ENCODE data around the gene NOC3L. TPM values are rescaled to one million over a fixed set of nuclear protein-coding genes. Genes with fewer than 3 reads are reported as not detected.
A peak's percentile ranks its signal among the peaks of the same experiment; 100 is the strongest.
"Not testable (repeated sequence)": the region's sequence is repeated elsewhere in the genome, so short reads cannot be mapped to it uniquely, and the experiment has no call there.

The NOC3L gene, protein sequence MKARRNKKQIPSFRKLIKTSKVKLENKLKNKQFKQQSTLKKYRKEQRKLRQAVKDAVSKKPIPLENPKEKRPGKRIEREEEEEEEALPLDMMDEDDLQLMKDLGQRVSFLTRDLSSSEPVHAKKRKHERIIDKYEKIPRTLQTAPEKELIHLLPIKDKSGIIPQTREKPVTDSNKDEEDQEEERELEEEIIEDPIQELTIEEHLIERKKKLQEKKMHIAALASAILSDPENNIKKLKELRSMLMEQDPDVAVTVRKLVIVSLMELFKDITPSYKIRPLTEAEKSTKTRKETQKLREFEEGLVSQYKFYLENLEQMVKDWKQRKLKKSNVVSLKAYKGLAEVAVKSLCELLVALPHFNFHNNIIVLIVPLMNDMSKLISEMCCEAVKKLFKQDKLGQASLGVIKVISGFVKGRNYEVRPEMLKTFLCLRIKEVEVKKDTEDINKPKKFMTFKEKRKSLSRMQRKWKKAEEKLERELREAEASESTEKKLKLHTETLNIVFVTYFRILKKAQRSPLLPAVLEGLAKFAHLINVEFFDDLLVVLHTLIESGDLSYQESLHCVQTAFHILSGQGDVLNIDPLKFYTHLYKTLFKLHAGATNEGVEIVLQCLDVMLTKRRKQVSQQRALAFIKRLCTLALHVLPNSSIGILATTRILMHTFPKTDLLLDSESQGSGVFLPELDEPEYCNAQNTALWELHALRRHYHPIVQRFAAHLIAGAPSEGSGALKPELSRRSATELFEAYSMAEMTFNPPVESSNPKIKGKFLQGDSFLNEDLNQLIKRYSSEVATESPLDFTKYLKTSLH
- total RNA-seq = 27.5 TPM

DNA sequence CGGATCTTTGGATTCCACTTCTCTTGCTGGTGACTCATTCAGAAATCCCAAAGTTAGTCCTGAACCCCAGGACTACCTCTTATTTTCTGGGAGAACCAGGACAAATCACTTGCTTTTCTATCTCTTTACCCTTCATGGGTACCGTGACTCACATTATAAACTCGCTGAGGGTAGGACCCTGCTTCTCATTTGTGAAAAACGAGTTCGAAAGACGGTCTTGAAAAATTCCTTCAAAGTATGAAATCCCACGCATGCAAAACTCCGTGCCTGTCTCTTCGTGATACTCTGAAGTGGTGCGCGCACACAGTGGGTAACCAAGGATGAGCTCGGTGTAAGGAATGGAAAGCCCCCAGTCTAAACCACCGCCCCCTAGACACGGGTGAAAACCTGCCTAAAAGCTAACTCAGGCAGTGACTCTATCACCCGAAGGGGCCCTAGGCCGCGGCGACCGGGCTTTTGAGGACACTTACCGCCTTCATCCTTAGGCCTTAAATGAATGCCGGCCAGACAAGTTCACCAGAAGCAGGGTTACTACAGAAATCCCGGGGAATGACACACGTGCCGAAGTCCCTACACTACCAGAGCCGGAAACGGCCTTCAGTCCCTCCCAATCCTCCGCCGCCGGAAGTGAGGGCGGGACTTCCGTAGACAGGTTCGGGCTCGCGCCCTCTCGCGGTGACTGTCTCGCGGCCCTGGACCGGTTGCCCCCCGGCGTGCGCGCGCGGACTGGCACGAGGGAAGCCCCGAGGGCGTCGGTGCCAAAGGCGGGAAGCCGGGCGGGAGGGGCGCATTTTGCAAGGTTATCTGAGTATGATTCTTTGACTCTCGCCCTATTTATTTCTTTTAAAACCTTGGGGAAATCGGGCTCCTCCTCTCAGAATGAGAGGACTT, at the start of gene NOC3L:
Gene NOC3L, minus strand, starts transcription at position 580 of the 891 bp plus-strand sequence. Its CDS starts 101 bp downstream, at position 479.
- peak; percentile 91 for DNase-seq

DNA sequence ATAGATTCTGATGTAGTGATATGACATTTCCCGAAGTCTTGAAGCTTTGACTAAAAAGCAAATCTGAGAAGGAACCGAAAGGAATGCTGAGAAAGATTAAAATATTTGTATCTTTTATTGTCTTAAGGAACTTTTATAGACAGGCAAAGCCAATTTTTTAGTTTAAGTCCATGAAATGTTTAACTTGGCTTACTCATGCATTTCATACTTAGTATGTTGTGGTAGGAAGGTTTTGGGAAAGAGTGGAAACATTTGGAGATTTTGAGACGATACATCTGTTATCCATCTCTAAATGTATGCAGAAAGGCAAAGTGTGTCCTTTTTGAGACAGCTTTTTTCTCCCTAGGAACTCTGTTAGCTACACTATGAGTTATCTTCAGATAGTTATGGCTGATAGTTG, 49.7 kb upstream of the NOC3L start:
- DNase-seq = peak; percentile 59

DNA sequence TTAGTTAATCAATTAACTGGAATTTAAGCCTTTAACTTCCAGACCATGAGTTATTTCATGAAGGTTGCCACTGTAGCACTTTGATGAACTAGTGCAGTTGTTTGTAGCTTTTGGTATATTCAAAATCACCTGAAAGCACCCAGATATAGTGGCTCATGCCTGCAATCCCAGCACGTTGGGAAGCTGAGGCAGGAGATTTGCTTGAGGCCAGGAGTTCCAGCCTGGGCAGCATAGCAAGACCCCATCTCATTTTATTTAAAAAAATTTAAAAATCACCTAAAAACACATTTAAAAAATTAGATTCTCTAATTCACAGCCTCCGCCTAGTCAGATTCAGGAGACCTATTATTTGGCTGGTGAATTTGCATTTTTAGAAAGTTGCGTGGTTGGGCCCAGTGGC, 48.6 kb upstream of the NOC3L start:
- DNase-seq = no peak

DNA sequence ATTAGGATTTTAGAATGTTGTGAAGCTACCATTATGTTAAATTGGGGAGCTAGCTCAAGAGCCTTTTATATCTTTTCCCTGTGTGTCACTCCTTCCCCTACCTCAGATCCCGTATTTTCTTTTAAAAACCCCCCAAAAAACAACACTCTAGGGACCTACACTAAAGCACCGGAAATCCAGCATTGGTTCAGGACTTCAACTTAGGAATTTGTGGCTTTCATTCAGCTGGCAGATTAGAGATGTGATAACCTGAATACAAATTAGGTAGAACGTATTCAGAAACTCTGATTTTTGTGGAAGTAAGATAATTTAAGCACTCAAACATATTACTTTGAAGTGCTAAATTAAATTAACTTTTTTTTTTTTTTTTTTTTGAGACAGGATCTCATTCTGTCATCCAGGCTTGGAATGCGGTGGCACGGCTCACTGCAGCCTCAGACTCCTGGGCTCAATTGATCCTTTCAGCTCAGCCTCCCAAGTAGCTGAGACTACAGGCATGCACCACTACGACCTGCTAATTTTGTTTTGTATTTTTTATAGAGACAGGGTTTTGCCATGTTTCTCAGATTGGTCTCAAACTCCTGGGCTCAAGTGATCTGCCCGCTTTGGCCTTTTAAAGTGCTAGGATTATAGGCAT, 46.4 kb upstream of the NOC3L start:
- no peak for DNase-seq

DNA sequence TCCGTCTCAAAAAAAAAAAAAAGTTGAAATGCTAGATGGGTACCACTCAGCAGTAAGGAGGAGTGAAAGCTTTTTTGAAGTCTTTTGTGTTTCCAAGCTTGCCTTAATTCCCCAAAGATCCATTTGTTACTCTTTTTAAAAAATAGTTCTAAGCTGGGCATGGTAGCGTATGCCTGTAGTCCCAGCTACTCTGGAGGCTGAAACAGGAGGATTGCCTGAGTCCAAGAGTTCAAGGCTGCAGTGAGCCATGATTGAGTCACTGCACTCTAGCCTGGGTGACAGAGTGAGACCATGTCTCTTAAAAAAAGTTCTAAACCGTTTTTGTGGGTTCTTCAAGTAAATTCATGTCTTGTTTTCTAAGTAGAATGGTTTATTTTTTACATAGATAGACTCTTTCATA, 44.9 kb upstream of the NOC3L start:
- no peak for DNase-seq

DNA sequence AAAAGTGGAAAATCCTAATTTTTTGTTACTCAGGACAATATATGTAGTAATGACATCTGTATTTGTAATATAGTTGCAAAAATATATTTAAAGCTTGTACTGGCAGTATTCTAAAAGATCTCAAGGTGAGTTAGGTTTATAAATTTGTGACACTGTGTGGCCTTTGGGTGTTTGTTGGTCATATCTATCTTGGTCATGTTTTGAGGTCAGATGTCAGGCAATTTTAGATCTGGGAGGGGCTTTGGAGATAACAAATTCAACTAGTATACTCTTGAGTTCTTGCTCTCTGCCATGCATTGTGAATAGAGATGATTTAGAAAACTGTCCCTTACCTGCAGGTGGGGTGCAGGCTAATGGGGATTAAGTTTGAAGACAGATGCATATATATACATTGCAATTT, 42.7 kb upstream of the NOC3L start:
- DNase-seq = no peak

DNA sequence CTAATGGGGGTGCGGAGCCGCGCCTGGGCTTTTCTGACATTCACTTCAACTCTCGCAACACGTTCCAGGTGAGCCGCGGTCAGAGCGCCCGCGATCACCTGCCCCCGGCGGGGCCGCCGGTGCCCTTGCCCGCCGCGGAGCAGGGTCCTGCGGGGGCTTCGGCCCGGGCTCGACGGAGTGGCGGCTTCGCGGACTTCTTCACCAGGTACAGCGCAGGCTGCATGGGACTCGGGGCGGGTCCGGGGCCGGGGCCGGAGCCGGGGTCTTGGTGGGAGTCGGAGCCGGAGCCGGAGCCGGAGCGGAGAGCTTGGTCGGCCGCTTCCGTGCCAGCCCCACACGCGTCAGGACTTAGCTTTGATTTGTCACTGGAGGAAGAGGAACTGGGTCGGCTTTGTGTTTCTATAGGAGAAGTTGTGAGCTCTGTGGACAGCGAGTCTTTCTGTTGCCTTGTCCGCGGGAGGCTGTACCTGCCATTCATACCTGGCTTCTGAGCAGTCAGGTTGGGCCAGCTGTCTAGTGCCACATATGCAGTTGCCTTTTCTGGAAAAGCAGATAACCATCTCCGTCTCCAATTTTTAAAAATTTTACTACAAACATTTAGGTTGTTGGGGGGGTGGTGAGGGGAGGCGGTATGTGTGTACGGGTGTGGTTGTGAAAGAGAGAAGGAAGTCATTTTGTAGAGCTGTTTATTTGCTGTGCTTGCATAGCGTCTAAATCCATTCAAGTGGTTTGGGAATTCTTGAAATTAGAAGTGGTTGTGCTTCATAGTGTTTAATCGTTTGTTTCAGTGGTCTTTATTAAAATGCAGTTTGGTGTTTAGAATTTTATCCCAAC, 40.9 kb upstream of the NOC3L start:
- DNase-seq = peak; percentile 65

DNA sequence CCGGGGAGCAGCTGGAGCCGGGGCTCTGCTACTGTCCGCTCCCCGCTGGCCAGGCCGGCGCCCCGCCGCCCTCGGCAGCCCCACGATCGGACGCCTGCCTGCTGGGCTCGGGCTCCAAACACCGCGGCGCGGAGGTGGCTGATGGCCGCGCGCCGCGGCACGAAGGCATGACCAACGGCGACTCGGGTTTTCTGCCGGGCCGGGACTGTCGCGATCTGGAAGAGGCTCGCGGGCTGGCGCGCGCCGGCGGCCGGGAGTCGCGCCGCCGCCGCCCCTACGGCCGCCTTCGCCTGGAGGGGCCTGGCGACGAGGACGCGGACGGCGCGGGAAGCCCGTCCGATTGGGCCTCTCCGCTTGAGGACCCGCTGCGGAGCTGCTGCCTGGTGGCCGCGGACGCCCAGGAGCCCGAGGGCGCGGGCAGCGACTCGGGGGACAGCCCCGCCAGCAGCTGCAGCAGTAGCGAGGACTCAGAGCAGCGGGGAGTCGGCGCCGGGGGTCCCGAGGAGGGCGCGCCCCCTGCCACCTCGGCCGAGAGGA, 40.2 kb upstream of the NOC3L start:
- no peak for DNase-seq

DNA sequence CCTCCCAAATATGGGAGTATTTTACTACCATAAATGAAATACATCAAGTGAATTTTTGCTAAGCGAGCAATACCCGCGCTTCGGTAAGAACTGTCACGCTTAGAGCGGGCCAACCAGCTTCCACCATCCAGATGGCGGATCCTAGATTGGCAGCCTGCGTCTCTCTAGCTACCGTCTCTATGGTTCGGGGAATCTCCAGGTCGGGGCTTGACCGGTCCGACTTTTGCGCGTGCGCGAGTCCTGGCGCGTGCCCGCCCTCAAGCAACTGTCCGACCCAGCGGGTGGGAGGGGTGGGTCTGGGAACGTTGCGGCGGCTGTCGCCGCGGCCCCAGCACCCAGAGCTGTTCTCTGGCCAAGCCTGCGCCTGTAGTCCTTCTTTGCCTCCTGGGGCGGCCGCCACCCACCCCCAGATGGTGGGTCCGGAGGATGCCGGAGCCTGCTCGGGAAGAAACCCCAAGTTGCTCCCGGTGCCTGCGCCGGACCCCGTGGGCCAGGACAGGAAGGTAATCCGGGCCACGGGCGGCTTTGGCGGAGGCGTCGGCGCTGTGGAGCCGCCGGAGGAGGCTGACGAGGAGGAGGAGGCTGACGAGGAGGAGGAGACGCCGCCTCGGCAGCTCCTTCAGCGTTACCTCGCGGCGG, 39.6 kb upstream of the NOC3L start, which contains the start of gene TBC1D12:
Gene TBC1D12, plus strand, starts transcription at position 338 of the 639 bp plus-strand sequence. Its CDS starts 73 bp downstream, at position 411.
- peak; percentile 84 for DNase-seq

DNA sequence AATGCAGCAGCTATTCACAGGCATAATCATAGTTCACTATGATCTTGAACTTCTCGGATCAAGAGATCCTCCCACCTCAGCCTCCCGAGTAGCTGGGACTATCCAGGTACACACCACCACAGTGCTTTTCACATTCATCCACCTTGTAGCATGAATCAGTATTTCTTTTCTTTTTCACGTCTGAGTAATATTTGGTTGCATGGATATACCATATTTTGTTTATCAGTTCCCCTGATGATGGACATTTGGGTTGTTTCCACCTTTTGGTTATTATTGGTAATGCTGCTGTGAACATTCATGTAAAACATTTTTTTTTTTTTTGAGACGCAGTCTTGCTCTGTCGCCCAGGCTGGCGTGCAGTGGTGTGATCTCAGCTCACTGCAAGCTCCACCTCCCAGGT, 36.0 kb upstream of the NOC3L start:
- no peak for DNase-seq

DNA sequence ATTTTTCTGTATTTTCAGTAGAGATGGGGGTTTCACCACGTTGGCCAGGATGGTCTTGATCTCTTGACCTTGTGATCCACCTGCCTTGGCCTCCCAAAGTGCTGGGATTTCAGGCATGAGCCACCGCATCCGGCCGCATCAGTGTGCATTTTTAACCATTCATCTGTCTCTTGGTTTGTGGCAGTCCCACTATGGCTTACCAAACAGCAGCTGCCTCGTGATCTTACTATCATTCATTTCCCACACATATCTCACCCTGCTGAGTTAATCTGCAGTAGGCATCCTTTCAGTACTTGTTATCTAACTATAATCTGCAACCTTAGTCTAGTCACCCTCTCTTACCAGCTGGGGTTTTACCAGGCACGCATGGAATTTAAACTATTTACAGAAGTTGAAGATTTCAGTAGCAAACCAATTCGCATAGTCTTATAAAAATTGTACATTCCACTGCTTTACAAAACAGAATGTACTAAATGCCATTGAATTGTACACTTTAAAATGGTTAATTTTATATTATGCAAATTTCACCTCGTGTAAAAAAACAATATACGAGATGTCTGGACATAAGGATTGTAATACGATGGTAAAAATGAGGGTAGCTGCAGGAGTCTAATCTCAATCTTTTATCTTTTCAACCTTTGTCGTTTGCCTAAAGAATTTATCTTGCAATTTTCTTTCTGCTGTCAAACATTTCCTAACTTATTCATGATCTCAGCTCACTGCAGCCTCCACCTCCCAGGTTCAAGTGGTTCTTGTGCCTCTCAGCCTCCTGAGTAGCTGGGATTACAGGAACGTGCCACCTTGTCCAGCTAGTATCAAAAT, 35.0 kb upstream of the NOC3L start:
- DNase-seq = no peak

DNA sequence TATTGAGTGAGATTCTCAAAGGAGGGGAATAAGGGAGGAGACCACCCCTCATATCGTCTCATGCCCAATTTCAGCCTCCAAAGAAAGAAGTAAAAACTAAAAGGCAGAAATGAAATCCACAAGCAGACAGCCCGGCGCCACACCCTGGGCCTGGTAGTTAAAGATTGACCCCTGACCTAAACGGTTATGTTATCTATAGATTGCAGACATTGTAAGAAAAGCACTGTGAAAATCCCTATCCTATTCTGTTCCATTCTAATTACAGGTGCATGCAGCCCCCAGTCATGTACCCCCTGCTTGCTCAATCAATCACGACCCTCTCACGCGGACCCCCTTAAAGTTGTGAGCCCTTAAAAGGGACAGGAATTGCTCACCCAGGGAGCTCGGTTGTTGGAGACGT, 29.4 kb upstream of the NOC3L start:
- DNase-seq = not testable (repeated sequence)

DNA sequence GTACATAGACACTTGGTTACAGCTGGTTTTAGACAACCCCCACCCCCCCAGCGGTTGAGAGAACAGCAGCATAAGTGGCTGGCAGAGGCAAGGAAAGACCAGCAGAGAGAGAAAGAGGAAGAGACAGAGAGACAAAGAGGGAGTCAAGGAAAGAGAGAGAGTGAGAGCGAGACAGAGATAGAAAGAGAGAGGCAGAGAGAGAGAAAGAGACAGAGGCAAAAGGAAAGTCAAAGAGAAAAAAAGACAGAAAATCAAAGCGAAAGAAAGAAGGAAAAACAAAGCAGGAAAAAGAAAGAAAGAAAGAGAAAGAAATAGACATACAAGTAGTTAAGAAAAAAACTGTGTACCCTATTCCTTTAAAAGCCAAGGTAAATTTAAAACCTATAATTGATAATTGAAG, 23.0 kb upstream of the NOC3L start:
- not testable (repeated sequence) for DNase-seq

DNA sequence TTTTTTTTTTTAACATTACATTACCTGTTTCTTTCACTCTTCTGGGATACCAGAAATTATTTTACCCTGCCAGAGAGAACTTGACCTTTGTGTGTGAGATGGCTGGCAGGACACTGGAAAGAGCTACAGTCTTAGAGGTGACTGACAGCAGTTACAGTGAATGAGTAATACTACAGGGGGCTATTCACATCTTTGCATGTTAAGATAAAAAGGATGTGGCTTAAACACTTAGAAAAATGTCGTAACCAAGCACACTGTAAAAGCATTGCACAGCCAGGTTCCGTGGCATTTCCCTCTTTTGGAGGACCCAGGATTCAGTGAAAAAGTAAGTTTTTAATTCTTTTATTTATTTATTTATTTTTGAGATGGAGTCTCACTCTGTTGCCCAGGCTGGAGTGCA, 20.8 kb upstream of the NOC3L start:
- no peak for DNase-seq

DNA sequence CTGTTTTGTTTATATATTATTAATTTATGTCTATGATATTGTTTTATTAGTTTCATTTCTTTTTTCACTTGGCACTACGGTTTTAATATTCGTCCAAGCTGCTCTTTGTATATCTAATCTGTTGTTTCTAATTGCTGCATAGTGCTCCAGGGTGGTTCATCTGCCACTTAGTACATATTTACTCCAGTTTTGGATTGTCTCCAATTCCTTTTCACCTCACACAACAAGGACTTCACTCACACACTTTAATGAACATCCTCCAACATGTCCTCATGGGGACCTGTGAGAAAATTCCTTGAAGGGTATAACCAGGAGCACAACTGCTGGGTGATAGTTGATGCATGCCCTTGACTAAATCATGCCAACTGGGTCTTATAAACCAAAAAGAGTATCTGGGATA, 14.1 kb upstream of the NOC3L start:
- DNase-seq = no peak

DNA sequence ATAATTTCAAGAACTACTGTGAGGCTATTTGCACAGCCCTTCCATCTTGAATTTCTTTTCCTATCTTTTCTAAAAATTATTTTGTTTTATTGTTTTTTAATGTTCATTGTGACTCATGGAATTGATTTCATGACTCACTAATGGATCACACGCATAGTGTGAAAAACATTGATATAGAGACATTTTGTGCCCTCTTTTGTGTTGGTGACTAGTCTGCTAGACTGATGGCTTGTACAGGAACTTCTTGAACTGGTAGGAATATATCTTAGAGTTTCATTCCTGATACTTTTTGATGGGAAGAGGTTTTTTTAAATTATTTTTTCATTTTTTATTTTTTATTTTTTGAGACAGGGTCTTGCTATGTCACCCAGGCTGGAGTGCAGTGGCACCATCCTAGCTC, 12.6 kb upstream of the NOC3L start:
- no peak for DNase-seq

DNA sequence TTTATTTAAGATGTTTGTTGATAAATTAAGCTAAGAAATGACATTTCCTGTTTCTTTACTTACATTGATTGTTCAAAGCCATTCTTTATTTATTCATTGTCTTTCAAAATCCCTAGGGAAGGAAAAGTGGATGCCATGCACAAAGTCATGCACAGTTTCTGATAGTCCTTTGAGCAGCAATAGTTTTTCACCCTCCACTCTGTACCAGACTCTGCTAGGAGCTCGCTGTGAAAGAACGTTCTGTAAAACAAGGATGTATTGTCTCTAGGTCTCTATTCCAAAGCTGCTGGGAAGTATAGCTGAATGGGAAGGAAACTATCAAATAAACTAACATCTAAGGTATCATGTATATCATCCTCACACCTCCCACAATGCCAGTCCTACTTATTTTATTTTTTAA, 7.8 kb upstream of the NOC3L start:
- DNase-seq = no peak

DNA sequence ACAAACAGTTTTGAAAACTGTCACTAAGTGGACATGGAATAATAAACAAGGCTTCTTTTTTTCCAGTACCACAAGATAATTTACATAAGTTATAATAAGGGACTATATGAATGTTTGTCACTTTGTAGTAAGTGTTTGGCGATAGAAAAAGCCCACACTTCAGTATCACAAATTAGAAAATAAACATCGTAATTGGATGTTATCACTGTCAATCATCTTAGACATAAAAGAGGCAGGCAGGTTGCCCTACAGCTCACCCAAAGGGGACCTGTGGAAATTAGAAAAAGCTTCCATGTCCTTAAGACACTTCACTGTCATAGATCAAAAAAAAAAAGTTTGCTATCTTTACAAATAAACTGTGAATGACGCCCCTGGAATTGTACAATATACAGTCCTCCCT, 3.6 kb upstream of the NOC3L start:
- no peak for DNase-seq

DNA sequence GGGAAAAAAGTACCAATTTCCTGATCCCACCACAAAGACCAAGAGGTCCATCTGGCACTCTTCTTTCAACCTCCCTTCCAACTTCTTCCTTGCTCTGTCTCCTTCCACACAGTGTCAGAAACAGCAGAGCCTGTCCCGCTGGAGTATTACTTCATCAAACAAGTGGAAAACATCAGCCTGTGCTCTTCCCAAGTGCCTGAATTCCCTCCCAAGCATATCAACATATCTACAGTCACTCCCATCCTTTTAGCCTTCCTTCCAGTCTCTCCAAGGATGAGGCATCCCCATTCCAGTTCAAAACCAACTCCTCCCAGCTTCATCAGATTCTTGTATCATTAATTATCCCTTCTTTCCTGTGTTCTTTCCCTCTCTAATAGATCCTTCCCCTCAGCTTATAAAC, 1.7 kb upstream of the NOC3L start:
- DNase-seq = no peak

DNA sequence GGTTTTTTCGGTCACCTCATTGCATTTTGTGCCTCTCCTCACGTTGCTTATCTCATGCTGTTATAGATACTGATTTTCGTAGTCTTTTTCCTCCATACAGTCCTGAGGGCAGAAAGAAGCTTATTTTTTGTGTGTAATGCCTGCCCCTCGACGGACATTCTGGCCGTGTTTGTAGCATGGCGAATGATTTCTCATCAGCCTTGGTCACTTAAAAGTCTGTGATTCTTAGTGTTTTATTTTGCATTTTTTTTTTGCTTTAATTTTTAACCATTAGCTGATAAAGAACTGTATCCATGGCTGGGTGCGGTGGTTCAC, 469 bp upstream of the NOC3L start:
- no peak for DNase-seq
